ENCODE results near the gene MYL6. TPM values are rescaled to one million over a fixed set of nuclear protein-coding genes. Genes with fewer than 3 reads are reported as not detected.
A peak's percentile ranks its signal among the peaks of the same experiment; 100 is the strongest.
"Not testable (repeated sequence)": the region's sequence is repeated elsewhere in the genome, so short reads cannot be mapped to it uniquely, and the experiment has no call there.

Gene MYL6
- polyA plus RNA-seq, 1 of the 3 experiments (the other 2 are of a cell fraction), result 4,697 TPM

DNA sequence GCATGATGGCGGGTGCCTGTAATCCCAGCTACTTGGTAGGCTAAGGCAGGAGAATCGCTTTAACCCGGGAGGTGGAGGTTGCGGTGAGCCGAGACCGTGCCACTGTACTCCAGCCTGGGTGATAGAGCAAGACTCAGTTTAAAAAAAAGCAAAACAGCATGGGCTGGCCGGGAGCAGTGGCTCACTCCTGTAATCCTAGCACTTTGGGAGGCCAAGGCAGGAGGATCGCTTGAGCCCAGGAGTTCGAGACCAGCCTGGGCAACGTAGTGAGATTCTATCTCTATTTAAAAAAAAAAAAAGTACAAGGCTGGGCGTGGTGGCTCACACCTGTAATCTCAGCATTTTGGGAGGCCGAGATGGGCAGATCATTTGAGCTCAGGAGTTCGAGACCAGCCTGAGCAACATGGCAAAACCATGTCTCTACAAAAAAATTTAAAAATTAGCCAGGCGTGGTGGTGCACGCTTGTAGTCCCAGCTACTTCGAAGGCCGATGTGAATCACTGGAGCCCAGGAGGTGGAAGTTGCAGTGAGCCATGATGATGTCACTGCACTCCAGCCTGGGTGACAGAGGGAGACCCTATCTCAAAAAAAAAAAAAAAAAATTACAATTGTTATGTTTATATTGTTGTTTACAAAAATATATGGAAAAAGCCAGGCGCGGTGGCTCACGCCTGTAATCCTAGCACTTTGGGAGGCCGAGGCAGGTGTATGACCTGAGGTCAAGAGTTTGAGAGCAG, 1.5 kb upstream of the MYL6 start:
- H3K9ac ChIP-seq; H3K9me2 ChIP-seq; DNase-seq; H2AFZ ChIP-seq (ENCODE audit: low read depth); H3K4me2 ChIP-seq; H3K27me3 ChIP-seq (ENCODE audit: insufficient read depth); H3K9me3 ChIP-seq: not testable (repeated sequence)
- peak overlapping the region in 1 of 2 experiments; percentile 58; a peak in 1 of 4 replicates for H3K4me3 ChIP-seq (ENCODE audit: low read depth in 2 of 2, low read length in 1 of 2)
- H4K20me1 ChIP-seq (ENCODE audit: insufficient read depth), result peaks cover 24% of the 10 kb centered on the region
- H3K27ac ChIP-seq (ENCODE audit: low read depth in 2 of 2, low read length in 1 of 2), result peak overlapping the region in 1 of 2 experiments; percentile 70; a peak in 2 of 4 replicates
- H3K36me3 ChIP-seq (replicated peaks in 1 of 2; ENCODE audit: control insufficient read depth in 1 of 2, insufficient read depth in 2 of 2, low read length in 1 of 2), result peaks cover 28 to 34% of the 10 kb centered on the region in 2 experiments
- POLR2A ChIA-PET, result interaction anchor here (0.6 kb wide), 1 partner anchor 28 kb away, joined by 5 read pairs; no protein-coding TSS in a partner anchor
- H3K4me1 ChIP-seq (ENCODE audit: control insufficient read depth in 1 of 2, insufficient read depth in 2 of 2, low read depth in 1 of 2, low read length in 1 of 2), result peaks cover 33 to 43% of the 10 kb centered on the region in 2 experiments
- peaks cover 70% of the 10 kb centered on the region for H3K79me2 ChIP-seq (ENCODE audit: insufficient read depth)
- CTCF ChIA-PET, result interaction anchor here (0.7 to 3.6 kb wide), 5 partner anchors 30 to 48 kb away, joined by 4 to 13 read pairs (median 8); partner anchors contain the start of genes SMARCC2 and ZC3H10
- peaks cover 39% of the 10 kb centered on the region for H3F3A ChIP-seq (replicated peaks; ENCODE audit: insufficient read depth)
- 96% methylated on average over 21 of the region's 21 CpGs for WGBS (ENCODE audit: low lambda C conversion rate)

- H3K79me2 ChIP-seq (ENCODE audit: insufficient read depth), result peaks cover 75% of the 10 kb centered on the region
- peak overlapping the region; percentile 74 for H3K4me2 ChIP-seq
- H3K9me3 ChIP-seq, result no peaks in the 10 kb centered on the region
- peaks cover 41% of the 10 kb centered on the region for H3F3A ChIP-seq (replicated peaks; ENCODE audit: insufficient read depth)
- H2AFZ ChIP-seq (ENCODE audit: low read depth), result 0 out of 2 replicates have a peak overlapping the region, but pooled peaks have one; percentile 48
- H3K27ac ChIP-seq (ENCODE audit: low read depth in 2 of 2, low read length in 1 of 2), result peak overlapping the region; percentile 70 to 89
- H4K20me1 ChIP-seq (ENCODE audit: insufficient read depth), result peaks cover 30% of the 10 kb centered on the region
- WGBS (ENCODE audit: low lambda C conversion rate), result 35% methylated on average over 44 of the region's 45 CpGs
- ChIA-PET CTCF (interaction anchor here (0.7 to 3.6 kb wide), 6 partner anchors 29 to 48 kb away, joined by 3 to 14 read pairs (median 10); partner anchors contain the start of genes ESYT1, SMARCC2 and ZC3H10), POLR2A (interaction anchor here (0.6 to 2.5 kb wide), 5 partner anchors 29 to 110 kb away, joined by 3 to 19 read pairs (median 6); partner anchors contain the start of genes ESYT1, SMARCC2 and ZC3H10)
- H3K4me1 ChIP-seq (ENCODE audit: control insufficient read depth in 1 of 2, insufficient read depth in 2 of 2, low read depth in 1 of 2, low read length in 1 of 2), result peaks cover 31 to 43% of the 10 kb centered on the region in 2 experiments; a peak in 3 of 4 replicates
- DNase-seq, result peak; percentile 63
- no peaks in the 10 kb centered on the region for H3K27me3 ChIP-seq (ENCODE audit: insufficient read depth)
- H3K9me2 ChIP-seq, result no peaks in the 10 kb centered on the region
- H3K4me3 ChIP-seq (ENCODE audit: low read depth in 2 of 2, low read length in 1 of 2), result peak overlapping the region; percentile 42 to 58
- H3K36me3 ChIP-seq (replicated peaks in 1 of 2; ENCODE audit: control insufficient read depth in 1 of 2, insufficient read depth in 2 of 2, low read length in 1 of 2), result peaks cover 36 to 40% of the 10 kb centered on the region in 2 experiments
- H3K9ac ChIP-seq, result peak overlapping the region; percentile 59; the same call in 1 of the 2 replicates
- TF ChIP-seq GABPA (IDR thresholded peaks at IDR 0.05; ENCODE audit: low read depth), result no peak
- peak; percentile 76 for TF ChIP-seq CTCF (IDR thresholded peaks at IDR 0.05)
- no peak for TF ChIP-seq RXRA (IDR thresholded peaks at IDR 0.05; ENCODE audit: borderline replicate concordance, low read depth)
- TF ChIP-seq NRF1 (IDR thresholded peaks at IDR 0.05; ENCODE audit: low read depth, low read length), result no peak
- TF ChIP-seq GATA2 (CRISPR knock-in tag; IDR thresholded peaks at IDR 0.05), result no peak
- TF ChIP-seq, protein P1, sequence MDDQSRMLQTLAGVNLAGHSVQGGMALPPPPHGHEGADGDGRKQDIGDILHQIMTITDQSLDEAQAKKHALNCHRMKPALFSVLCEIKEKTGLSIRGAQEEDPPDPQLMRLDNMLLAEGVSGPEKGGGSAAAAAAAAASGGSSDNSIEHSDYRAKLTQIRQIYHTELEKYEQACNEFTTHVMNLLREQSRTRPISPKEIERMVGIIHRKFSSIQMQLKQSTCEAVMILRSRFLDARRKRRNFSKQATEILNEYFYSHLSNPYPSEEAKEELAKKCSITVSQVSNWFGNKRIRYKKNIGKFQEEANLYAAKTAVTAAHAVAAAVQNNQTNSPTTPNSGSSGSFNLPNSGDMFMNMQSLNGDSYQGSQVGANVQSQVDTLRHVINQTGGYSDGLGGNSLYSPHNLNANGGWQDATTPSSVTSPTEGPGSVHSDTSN (IDR thresholded peaks at IDR 0.05), result no peak; the same call in 1 of the 2 replicates
- peak; percentile 12; the same call in 1 of the 2 replicates for TF ChIP-seq MXI1 (IDR thresholded peaks at IDR 0.05; ENCODE audit: low read depth, low read length)
- peak; percentile 18 for TF ChIP-seq RAD21 (IDR thresholded peaks at IDR 0.05; ENCODE audit: low read length)
- no peak for TF ChIP-seq RCOR1 (IDR thresholded peaks at IDR 0.05; ENCODE audit: low read length)
- 0 out of 2 replicates have a peak, but pooled peaks have one; percentile 32 for TF ChIP-seq TEAD4 (IDR thresholded peaks at IDR 0.05; ENCODE audit: borderline replicate concordance, insufficient read depth)
- TF ChIP-seq YY1 (IDR thresholded peaks at IDR 0.05; ENCODE audit: low read depth), result no peak
- TF ChIP-seq SIN3A (IDR thresholded peaks at IDR 0.05; ENCODE audit: borderline replicate concordance, low read depth, low read length), result peak; percentile 49; the same call in 1 of the 2 replicates
- TF ChIP-seq CHD2 (IDR thresholded peaks at IDR 0.05; ENCODE audit: low read length, partially characterized antibody), result no peak
- TF ChIP-seq JUND (IDR thresholded peaks at IDR 0.05), result no peak
- peak; percentile 21; the same call in 1 of the 2 replicates for TF ChIP-seq SMC3 (IDR thresholded peaks at IDR 0.05; ENCODE audit: low read depth, low read length)
- TF ChIP-seq FOXM1 (IDR thresholded peaks at IDR 0.05; ENCODE audit: low read depth), result no peak
- no peak for TF ChIP-seq EP300 (IDR thresholded peaks at IDR 0.05; ENCODE audit: borderline replicate concordance in 1 of 2, low read depth in 1 of 2, low read length in 1 of 2)
- no peak for TF ChIP-seq EZH2phosphoT487 (IDR thresholded peaks at IDR 0.05; ENCODE audit: borderline replicate concordance, low read depth)
- TF ChIP-seq FOSL2 (IDR thresholded peaks at IDR 0.05; ENCODE audit: borderline replicate concordance, low read depth), result no peak
- TF ChIP-seq USF1 (IDR thresholded peaks at IDR 0.05; ENCODE audit: borderline replicate concordance, low read depth), result no peak
- TF ChIP-seq, protein P2, sequence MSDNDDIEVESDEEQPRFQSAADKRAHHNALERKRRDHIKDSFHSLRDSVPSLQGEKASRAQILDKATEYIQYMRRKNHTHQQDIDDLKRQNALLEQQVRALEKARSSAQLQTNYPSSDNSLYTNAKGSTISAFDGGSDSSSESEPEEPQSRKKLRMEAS (IDR thresholded peaks at IDR 0.05; ENCODE audit: low read depth), result 0 out of 2 replicates have a peak, but pooled peaks have one; percentile 53
Measured at GRCh38 chr12:56157201-56158028, 744 bp upstream of the MYL6 start.

All from SK-N-SH (cell line).